ENCODE data around the gene PCDHA4. TPM values are rescaled to one million over a fixed set of nuclear protein-coding genes. Genes with fewer than 3 reads are reported as not detected.
A peak's percentile ranks its signal among the peaks of the same experiment; 100 is the strongest.
"Not testable (repeated sequence)": the region's sequence is repeated elsewhere in the genome, so short reads cannot be mapped to it uniquely, and the experiment has no call there.

The PCDHA4 gene
- total and polyA plus RNA-seq, 2 donors (not counting 1 experiment from before 2014, with no cell fraction given) = 0.42 to 1.2 TPM

GRCh38 chr5:140796718-140797095 is 10.2 kb upstream of the PCDHA4 start:
- Histone ChIP-seq H3K36me3 (ENCODE audit: control insufficient read depth, insufficient read depth, low read length) (no peaks in the 10 kb centered on the region), H4K20me1 (ENCODE audit: control insufficient read depth, extremely low read depth, insufficient read depth, low read length) (no peaks in the 10 kb centered on the region), H3K9me3 (ENCODE audit: control insufficient read depth, insufficient read depth, low read depth, low read length) (no peaks in the 10 kb centered on the region), H3K79me2 (ENCODE audit: control insufficient read depth, insufficient read depth, low read length) (no peaks in the 10 kb centered on the region), H3K9ac (ENCODE audit: insufficient read depth, low read length) (no peak overlapping the region), H3K27me3 (ENCODE audit: control insufficient read depth, insufficient read depth, low read length) (no peaks in the 10 kb centered on the region), H3K27ac (ENCODE audit: insufficient read depth, low read length) (no peak overlapping the region), H3K4me2 (ENCODE audit: extremely low read depth, insufficient read depth, low read length) (no peak overlapping the region), H3K4me1 (ENCODE audit: control insufficient read depth, extremely low read depth, insufficient read depth, low read length) (no peaks in the 10 kb centered on the region), H2AFZ (ENCODE audit: low read length) (no peak overlapping the region), H3K4me3 (replicated peaks in 1 of 4; ENCODE audit: control extremely low read depth in 1 of 4, insufficient read depth in 1 of 4, low read depth in 3 of 4, low read length in 4 of 4) (no peak overlapping the region)
- no peak for DNase-seq (ENCODE audit: low read depth in 2 of 2)
- TF ChIP-seq CTCF (conservative IDR thresholded peaks at IDR 0.05 in 1 of 2, IDR thresholded peaks at IDR 0.05 in 1 of 2; ENCODE audit: low read depth in 1 of 2, low read length in 2 of 2) (no peak), EZH2 (IDR thresholded peaks at IDR 0.05; ENCODE audit: low read length, missing control alignments) (no peak)

DNA sequence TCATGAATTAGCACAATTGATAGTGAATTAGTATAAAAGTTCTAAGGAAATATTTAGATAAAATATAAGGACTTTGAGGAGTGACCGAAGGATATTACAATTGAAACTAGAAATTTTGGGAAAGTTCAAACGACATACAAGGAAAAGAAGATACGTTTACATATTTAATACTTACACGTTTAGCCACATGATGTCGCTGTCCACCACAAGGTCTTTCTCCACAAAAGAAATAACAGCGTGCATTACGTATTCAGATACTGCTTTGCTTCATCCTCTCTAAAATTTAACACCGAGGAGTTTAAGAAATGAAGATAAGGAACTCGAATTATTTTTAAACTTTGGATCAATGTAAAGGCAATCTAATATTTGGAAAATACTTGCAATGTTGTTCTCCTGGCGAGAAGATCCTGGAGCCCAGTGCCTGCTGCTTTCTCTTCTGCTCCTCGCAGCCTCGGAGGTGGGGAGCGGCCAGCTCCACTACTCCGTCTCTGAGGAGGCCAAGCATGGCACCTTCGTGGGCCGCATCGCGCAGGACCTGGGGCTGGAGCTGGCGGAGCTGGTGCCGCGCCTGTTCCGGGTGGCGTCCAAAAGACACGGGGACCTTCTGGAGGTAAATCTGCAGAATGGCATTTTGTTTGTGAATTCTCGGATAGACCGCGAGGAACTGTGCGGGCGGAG is 5.9 kb upstream of the PCDHA4 start, which contains the start of gene PCDHA3:
Gene PCDHA3, plus strand, starts transcription at position 242 of the 678 bp plus-strand sequence.
- H3K4me2 ChIP-seq (ENCODE audit: extremely low read depth, insufficient read depth, low read length) = no peak within 1 kb of the TSS
- H3K9ac ChIP-seq (ENCODE audit: insufficient read depth, low read length) = no peak within 1 kb of the TSS
- no peaks in the 10 kb centered on the region for H3K9me3 ChIP-seq (ENCODE audit: control insufficient read depth, insufficient read depth, low read depth, low read length)
- no peak within 1 kb of the TSS for H3K27ac ChIP-seq (ENCODE audit: insufficient read depth, low read length)
- H3K4me3 ChIP-seq (replicated peaks in 1 of 4; ENCODE audit: control extremely low read depth in 1 of 4, insufficient read depth in 1 of 4, low read depth in 3 of 4, low read length in 4 of 4) = peak within 1 kb of the TSS in 2 of 4 experiments; percentile 0 to 45
- no peaks in the 10 kb centered on the region for H3K4me1 ChIP-seq (ENCODE audit: control insufficient read depth, extremely low read depth, insufficient read depth, low read length)
- no peaks in the 10 kb centered on the region for H3K79me2 ChIP-seq (ENCODE audit: control insufficient read depth, insufficient read depth, low read length)
- no peaks in the 10 kb centered on the region for H4K20me1 ChIP-seq (ENCODE audit: control insufficient read depth, extremely low read depth, insufficient read depth, low read length)
- H3K36me3 ChIP-seq (ENCODE audit: control insufficient read depth, insufficient read depth, low read length) = no peaks in the 10 kb centered on the region
- no peak within 1 kb of the TSS for H2AFZ ChIP-seq (ENCODE audit: low read length)
- TF ChIP-seq EZH2 (IDR thresholded peaks at IDR 0.05; ENCODE audit: low read length, missing control alignments) (no peak), CTCF (conservative IDR thresholded peaks at IDR 0.05 in 1 of 2, IDR thresholded peaks at IDR 0.05 in 1 of 2; ENCODE audit: low read depth in 1 of 2, low read length in 2 of 2) (peak in 1 of 2 donors; percentile 26)
- peak; percentile 18 to 39 for DNase-seq (ENCODE audit: low read depth in 2 of 2)
- H3K27me3 ChIP-seq (ENCODE audit: control insufficient read depth, insufficient read depth, low read length) = no peaks in the 10 kb centered on the region

- no peak overlapping the region for H2AFZ ChIP-seq (ENCODE audit: low read length)
- no peaks in the 10 kb centered on the region for H3K4me1 ChIP-seq (ENCODE audit: control insufficient read depth, extremely low read depth, insufficient read depth, low read length)
- no peak for DNase-seq (ENCODE audit: low read depth in 2 of 2)
- H3K27me3 ChIP-seq (ENCODE audit: control insufficient read depth, insufficient read depth, low read length) = no peaks in the 10 kb centered on the region
- H3K4me3 ChIP-seq (replicated peaks in 1 of 4; ENCODE audit: control extremely low read depth in 1 of 4, insufficient read depth in 1 of 4, low read depth in 3 of 4, low read length in 4 of 4) = peak overlapping the region in 1 of 4 experiments; percentile 45
- H4K20me1 ChIP-seq (ENCODE audit: control insufficient read depth, extremely low read depth, insufficient read depth, low read length) = no peaks in the 10 kb centered on the region
- H3K27ac ChIP-seq (ENCODE audit: insufficient read depth, low read length) = no peak overlapping the region
- no peaks in the 10 kb centered on the region for H3K36me3 ChIP-seq (ENCODE audit: control insufficient read depth, insufficient read depth, low read length)
- H3K4me2 ChIP-seq (ENCODE audit: extremely low read depth, insufficient read depth, low read length) = no peak overlapping the region
- TF ChIP-seq EZH2 (IDR thresholded peaks at IDR 0.05; ENCODE audit: low read length, missing control alignments) (no peak), CTCF (conservative IDR thresholded peaks at IDR 0.05 in 1 of 2, IDR thresholded peaks at IDR 0.05 in 1 of 2; ENCODE audit: low read depth in 1 of 2, low read length in 2 of 2) (peak; percentile 18 to 23)
- H3K9ac ChIP-seq (ENCODE audit: insufficient read depth, low read length) = no peak overlapping the region
- no peaks in the 10 kb centered on the region for H3K9me3 ChIP-seq (ENCODE audit: control insufficient read depth, insufficient read depth, low read depth, low read length)
- H3K79me2 ChIP-seq (ENCODE audit: control insufficient read depth, insufficient read depth, low read length) = no peaks in the 10 kb centered on the region
Observed at GRCh38 chr5:140801494-140801841, 5.4 kb upstream of the PCDHA4 start.

GRCh38 chr5:140802381-140802780 is 4.5 kb upstream of the PCDHA4 start:
- DNase-seq (ENCODE audit: low read depth in 2 of 2); H3K36me3 ChIP-seq (ENCODE audit: control insufficient read depth, insufficient read depth, low read length); H3K4me3 ChIP-seq (replicated peaks in 1 of 4; ENCODE audit: control extremely low read depth in 1 of 4, insufficient read depth in 1 of 4, low read depth in 3 of 4, low read length in 4 of 4); H4K20me1 ChIP-seq (ENCODE audit: control insufficient read depth, extremely low read depth, insufficient read depth, low read length); H2AFZ ChIP-seq (ENCODE audit: low read length); H3K27me3 ChIP-seq (ENCODE audit: control insufficient read depth, insufficient read depth, low read length); H3K9ac ChIP-seq (ENCODE audit: insufficient read depth, low read length); H3K4me2 ChIP-seq (ENCODE audit: extremely low read depth, insufficient read depth, low read length); H3K79me2 ChIP-seq (ENCODE audit: control insufficient read depth, insufficient read depth, low read length); H3K4me1 ChIP-seq (ENCODE audit: control insufficient read depth, extremely low read depth, insufficient read depth, low read length); H3K27ac ChIP-seq (ENCODE audit: insufficient read depth, low read length); H3K9me3 ChIP-seq (ENCODE audit: control insufficient read depth, insufficient read depth, low read depth, low read length): not testable (repeated sequence)
